Daoy (cell line): Measurements from ENCODE around the gene SYT9. TPM values are rescaled to one million over a fixed set of nuclear protein-coding genes. Genes with fewer than 3 reads are reported as not detected.

Experiments
- DNase-seq: peaks from one replicate; pipeline ENCODE4 v3.0.0-alpha.2; 2015; ENCODE audit warnings: low read depth
- total RNA-seq: library from RNA; depleted of rRNA; stranded (reverse); fragments of >200 nt; shearing (Covaris generic); gene quantifications from 2 replicates; pipeline ENCODE4 v1.2.3, GENCODE V29; 2014

SYT9 gene
- total RNA-seq, 1 experiment from 2014 or later, result 1.8 TPM

DNA sequence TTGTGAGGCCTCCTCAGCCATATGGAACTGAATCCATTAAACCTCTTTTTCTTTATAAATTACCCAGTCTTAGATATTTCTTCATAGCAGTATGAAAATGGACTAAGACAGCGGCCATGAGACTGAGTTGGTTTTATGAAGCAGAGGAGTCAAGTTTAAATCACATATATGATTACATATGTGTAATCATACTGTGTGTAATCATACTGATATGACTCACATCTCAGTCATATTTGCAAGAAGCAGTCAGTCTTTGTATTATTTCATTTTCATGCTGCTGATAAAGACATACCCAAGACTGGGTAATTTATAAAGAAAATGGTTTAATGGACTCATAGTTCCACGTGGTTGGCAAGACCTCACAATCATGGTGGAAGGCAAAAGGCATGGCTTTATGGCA lies 89.8 kb downstream of the SYT9 start:
- DNase-seq, result no peak

DNA sequence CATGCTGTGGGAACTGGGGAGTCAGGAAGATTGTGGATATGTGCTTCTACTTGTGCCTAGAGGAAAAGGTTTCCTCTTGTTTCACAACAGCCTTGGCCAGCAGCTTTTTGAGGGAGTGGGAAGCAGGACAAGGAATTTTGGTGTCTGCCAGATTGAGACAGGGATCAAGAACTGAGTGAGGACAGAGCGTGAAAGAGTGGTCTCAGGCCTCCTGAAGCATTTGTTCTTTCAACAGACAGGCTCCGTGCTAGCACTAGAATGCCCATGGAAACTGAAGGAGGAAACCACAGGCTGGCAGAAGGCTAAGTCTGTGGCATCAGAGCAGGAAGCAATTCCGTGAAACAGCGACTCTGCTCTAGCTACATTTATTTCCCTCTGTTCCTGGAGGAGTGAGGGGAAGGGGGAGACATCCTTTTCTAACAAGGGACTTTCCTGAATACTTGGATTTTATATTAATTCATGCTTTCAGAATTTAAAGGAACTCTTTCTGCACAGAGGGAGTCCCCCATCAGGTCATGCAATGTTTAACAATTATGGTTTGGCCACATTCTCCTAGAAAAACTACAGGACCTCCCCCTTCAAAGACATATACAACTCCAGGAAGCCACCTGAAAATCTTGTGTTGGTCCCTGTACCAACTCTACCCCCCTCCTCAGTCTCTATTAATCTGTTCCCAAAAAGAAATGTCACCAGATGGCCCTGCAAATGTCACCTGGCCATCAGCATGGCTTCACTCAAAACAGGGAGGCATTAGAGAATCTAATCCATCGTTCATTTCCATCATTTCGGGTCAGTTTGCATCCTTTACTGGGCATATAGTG lies 96.1 kb downstream of the SYT9 start:
- no peak for DNase-seq

DNA sequence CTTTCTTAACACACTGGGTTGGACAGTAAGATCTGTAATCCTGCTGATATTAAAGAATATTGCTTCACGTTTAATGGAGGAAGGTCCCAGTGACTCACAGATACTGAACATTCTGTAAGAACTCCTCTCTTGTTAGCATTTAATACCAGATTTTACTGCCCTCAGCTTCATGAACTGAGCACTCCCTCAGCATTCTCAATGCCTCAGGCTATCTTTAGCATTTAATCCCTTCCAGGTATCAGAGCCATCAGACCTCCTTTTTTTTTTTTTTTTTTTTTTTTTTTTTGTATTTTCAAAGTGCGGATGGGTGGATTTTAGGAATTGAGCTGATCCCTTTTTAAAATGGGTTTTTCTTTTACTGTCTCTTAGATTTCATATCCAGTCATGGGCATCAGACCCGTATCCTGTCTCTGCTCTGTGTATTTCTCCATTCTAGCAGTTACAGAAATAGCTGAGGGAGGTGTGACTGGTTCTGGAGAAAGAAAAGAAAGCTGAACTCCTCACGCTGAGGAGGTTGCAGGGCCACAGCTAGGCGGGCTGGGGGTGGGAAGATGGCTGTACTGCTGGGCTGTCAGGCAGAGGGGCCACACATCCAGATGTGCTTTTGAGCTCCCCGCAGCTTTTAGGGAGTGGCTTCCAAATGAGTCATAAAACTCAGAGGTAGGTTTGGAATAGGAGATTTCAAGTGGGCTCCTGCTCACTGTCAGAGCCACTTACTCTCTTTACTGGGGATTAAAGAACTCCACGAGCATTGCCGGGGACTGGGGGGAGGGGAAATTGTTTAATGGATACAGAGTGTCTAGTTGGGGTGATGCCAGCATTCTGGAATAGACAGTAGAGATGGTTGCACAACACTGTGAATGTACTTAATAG lies 97.0 kb downstream of the SYT9 start:
- DNase-seq, result peak; percentile 53

DNA sequence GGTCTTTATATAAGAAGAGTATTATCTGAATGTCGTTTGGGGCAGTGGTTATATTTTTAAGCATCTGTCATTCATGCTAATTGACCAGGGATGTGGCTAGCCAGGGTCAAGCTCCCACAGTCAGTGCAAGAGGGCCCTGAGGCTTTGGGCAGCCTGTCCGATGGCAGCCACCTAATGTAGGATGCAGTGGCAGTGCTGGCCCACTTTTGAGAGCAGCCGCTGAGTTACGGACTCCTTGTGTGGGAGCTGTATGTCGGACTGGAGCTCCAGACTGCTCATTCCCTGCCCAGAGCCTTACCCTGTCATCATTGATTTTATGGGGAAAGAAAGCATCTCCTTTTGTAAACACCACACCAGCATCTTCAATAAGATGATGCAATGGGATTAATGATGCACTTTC lies 99.5 kb downstream of the SYT9 start:
- DNase-seq, result no peak

DNA sequence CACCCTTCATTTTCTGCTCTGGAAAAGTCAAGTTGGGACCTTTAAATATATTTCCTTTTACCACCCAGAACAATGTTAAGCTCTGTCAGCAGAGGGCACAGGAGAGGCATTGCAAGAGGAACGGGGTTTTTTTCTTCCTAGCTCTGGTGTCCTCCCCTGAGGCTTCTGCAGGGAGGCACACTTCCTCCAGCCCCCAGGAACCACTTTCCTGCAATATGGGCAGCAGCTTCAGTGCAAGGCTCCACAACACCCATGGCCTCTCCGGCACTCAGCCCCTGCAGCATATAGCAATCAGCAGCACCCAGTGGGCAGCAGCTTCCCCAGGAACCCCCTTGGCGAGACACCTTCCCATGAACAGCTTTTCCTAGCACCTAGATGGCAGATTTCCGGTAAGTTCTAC lies 101.4 kb downstream of the SYT9 start:
- DNase-seq, result peak; percentile 35

DNA sequence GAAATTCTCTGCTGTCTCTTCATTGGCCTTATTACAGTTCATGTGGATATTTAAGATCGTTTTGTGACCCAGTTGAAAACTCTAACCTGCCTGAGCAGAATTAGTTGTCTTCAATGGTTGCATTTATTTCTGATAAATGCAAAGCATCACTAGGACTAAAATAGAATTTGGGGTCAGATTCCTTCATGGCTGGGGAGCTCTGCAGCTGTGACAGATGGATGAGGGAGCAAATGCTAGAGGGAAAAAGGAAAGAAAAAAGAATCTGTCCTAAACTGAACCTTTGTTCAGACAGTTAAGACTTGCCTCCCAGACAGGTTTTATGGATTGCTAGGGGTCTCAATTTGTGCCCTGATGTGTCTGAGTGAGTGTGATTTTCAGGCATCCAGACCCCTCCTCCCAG lies 113.0 kb downstream of the SYT9 start:
- no peak for DNase-seq

DNA sequence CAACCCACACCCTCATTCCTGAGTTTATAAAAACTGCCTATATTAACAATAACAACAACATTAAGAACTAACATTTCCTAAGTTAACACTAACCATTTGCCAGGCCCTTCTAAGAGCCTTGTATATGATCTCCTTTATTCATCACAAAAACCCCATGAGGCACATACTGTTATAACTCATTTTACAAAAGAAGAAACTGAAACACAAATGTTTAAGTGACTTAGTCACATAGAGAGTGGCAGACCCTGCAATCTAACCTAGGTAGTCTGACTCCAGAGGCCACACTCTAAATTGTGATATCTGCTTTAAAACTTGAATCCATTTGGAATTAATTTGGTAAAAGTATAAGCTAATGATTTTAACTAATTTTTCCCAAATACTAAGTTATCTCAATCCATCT lies 116.1 kb downstream of the SYT9 start:
- DNase-seq, result no peak

DNA sequence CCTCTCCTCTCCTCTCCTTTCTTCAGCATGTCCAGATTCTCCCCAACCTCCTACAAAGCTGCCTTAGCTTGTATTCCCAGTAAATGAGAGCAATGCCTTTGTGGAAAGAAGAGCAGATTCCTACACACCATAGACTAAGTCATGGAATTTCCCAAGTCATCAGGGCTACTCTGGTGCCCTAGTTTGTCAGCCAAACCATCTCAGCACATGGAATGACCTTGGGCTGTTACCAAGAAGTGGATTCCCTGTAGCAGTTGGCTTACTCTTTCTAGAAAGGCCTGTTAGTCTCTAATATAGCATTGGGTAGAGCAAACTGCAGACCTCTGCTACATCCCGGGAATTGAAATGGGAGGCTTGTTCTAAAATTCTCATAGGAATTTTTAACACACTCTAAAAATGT lies 124.7 kb downstream of the SYT9 start:
- no peak for DNase-seq

DNA sequence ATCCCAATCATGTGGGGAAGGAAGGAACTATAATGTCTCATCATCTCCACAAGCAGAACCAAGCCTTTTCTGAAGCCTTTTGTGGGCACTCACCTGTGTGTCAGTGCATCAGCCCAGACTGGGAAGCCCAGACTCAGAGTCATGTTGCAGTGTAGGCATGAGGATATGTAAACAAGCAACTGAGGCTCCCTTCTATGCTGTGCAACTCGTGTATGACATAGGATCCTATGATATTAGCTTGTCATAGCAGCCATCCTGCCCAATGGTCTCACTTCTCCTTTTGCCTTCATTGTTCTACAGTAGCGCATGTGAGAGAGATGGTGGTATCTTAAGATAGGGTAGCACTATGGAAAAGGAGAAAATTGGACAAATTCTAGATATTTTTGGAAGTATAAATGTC lies 130.2 kb downstream of the SYT9 start:
- DNase-seq, result no peak

DNA sequence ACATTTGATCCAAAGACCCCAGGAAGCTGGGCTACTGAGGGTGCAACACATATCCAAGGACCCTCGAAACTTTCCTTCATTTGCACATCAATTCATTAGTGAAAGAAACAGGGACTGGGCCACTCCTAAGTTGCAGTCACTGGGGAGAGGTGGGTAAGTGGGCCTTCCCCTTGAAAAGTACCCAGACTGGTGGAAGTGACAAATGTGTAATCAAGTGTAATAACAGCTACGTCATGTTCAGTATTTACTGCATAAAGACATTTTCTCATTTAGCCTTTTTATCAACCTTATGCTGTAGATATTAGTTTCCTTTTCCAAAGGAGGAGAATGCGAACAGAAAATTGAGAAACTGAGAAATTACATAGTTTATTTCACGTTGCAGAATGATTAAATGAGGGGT lies 131.7 kb downstream of the SYT9 start:
- no peak for DNase-seq

DNA sequence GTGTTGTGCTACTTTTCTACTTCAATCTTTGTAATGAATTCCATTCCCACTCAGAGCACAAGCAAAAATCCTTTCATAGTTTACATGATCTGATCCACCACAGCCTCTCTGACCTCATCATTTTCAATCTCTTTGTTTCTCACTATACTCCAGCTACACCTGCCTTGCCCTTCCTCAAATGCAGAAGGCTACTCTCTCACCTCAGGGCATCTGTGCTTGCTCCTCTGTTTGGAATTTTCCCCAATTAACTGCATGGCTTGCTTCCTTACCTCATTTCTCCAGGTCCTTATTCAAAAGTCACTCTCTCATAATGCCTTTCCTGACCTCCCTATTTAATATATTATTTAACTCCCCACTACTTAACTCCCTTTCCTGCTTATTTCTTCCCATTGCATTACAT lies 133.0 kb downstream of the SYT9 start:
- no peak for DNase-seq

DNA sequence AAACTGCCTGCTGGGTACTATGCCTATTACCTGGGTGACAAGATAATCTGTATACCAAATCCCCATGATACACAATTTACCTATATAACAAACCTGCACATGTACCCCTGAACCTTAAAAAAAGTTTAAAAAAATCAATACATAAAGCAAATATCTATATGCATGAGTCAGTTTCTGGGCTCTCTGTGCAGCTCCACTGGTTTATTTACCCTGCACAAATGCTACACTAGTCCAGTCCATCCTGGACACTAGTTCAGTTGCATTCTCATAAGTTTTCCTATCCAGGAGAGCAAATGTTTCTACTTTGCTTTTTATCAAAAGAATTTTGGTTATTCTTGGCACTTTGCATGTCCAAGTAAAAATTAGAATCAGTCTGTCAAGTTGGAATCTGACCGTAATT lies 133.8 kb downstream of the SYT9 start:
- DNase-seq, result no peak

DNA sequence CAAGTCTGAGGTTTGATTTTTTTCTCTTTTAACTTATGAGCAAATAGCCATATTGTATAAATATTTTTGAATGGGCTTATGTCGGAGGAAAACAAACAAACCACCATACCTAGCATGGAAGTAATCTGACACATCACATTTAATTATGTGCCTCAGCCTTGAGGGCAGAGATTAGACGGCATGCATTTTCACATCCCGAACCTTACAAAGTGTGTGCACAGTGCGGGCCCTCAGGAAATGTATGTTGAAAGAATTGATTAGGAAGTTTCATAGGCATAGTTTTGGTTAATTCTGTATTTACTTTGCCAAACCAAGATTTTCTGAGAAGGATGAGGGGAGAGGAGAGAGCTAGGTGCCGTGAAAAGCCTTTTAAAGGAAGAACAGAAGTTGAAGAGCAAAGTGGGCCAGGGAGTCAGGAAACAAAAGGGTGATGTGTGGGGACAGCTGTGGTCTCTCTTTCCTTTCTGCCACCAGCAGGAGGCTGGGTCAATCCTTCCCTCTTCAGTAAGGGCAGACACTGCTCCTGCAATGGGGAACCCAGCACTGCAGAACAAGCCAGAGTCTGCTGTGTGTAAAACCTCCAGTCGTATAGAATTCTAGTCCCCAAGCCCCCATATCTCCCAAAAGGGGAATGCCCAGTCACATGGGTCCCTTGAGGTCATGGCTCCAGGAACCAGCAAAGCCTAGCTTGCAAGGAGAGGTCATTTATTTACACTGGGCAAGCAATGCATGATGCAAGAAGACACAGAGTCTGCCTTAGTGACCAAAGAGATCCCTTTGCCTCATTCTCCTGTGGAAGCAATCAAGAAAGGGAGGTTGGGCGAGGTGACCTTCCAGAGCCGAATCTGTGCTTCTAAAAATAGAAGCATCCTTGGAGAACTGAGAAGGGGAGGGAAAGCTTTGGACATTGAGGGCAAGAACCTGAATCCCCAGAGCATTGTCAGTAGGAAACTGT lies 162.5 kb downstream of the SYT9 start:
- DNase-seq, result peak; percentile 38

DNA sequence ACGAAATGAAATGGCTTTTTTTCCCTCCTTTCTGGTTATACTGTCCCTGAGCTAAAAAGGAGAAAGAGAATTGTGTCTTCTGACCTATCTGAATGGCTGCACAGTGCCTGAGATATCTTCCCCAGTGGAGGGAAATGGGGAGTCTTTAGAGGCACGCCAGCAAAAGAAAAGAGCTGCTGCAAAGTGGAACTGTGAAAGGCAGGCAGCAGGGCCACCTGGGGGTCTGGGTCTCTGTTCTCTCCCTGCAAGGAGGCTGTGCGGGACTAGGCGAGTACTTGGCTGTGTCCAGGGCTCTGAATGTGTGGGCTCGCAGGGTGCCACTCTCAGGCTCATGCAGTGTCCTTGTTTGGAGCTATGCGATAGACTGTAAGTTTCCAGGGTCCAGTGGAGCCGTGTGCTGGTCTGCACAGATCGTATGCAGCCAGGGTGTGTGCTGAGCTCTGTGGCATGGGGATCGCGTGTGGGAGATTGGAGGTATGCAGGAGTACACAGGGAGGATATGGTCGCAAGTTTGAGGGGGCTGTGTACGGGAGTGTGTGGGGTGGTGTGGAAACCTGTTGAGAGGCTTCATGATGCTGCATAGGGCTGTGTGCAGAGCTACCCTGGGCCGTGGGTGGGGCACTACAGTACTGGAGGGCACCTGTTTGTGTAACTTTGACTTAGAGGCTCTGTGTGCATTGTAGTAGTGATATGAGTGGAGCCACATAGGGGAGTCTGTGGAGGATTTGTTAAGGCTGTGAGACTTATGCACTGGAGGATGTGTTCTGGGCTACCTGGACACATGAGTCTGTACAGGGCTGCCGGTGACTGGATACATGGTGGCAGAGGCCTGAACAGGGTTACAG lies 163.5 kb downstream of the SYT9 start:
- DNase-seq, result no peak

DNA sequence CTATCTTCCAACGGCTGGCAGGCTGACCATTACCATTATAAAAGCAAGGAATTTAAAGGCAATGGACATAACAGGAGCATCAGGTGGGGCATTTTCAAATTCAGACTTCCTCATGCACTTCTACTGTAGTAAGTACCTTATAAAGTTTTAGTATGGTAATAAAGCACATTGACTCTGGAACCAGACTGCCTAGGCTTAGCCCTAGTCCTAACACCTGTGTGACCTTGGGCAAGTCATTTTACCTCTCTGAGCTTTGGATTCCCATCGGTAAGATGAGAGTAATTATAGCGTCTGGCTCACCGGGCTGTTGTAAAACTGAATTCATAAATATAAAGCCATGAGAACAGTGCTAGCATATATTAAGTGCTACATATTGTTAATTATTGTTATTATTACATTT lies 164.4 kb downstream of the SYT9 start:
- DNase-seq, result no peak

DNA sequence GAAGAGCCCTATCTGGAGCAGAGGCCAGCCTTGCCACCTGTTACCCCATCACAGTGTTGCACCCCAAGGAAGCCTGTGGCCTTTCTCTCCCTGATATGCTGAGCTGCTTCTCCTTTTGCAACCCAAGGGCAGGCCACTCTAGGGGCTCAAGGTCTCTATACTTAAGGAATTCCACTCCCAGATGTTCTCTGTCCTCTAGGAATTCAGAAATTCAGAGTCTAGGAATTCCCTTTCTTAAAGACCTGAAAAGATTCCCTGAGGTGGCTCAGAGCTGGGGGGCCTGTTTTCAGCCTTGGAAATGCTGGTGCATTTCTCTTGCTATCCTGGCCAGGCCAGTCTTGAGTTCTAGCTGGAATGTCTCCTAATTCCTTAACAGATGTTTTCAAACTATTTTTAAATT lies 165.6 kb downstream of the SYT9 start:
- no peak for DNase-seq

DNA sequence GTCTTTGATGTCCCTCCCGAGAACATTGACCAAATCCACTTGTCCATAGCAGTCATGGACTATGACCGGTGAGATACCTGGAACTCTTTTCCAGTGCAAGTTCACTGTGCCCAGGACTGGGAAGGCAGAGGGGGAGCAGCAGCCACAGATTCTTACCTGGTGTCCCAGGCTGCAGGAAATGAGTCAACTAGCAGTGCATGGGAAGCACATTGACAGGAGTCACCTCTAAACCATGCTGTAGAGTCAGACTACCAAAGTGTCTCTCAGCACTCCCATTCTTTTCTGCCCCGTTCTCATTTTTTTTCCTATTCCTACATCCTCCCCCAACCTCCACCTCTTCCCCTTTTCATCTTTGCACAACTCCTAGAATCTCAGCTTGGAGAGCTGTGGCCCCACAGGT lies 166.4 kb downstream of the SYT9 start:
- peak; percentile 87 for DNase-seq

DNA sequence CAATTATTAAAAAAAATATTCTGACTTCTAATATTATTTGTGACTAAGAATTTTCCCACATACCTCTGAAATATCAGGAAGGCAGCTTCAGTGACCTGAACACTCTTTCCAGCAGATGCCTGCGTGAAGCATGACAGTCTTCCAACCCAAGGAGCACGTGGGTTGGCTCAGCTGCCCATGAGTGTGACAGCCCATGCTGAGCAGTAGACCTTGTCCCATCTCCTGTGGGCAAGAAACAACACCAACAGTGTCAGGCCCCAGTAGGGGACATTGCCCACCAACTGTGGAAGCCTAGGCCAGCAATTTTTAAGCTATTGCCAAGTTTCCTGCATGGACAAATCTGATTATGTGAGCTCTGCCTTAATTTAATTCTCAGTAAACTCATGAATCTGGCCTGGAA lies 167.2 kb downstream of the SYT9 start:
- no peak for DNase-seq

DNA sequence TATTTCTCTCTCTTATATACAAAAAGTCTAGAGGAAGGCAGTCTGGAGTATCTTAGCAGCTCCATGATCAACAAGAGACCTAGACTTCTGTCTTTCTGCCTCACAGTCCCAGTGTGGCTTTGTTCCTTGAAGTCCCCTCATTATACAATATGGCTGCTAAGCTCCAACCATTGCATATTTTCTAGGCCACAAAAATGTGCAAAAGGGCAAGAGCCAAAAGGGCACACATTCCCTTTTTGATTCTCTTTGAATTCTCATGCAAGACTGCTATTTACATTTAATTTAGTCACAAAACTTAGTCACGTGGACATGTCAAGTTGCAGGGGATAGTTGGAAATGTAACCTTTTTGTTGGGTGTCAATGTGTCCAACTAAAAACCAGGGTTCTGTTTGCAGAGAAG lies 169.4 kb downstream of the SYT9 start:
- no peak for DNase-seq

DNA sequence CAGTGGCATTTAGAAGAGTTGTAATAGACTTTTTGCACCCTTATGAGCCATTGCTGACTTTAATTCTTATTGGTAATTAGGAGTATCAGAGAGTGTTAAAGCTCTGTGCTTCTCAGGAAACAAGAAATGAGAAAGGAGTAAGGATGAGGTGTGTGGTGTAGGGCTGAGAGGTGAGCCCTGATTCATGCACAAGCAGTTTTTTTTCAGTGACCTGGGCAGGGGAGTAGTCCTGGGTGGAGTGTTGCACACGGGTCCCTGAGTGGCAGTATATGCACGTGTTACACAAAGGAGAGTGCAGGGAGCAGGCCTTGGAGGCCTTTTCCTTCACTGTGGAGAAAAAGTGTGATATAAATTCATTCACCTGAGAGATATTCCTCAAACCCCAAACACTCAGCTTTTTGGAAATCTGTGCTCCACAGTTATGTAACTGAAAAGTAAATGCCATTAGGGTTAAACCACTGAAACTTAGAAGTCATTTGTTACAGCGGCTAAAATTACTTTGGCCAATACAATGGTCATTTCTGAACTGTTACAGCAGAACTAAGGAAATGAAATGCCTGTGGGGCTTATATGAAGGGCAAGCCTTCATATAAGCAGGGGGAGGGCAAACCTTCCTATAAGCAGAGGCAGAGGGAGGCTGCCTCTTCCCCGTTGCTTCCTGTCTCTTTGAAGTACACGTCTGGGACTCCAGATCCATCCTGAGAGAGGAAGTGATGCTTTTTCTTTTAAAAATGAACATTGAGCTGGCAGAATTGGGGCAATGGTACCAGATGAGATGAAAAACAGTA lies 171.0 kb downstream of the SYT9 start:
- DNase-seq, result peak; percentile 13
